HEK293T (cell line): Measurements from ENCODE around the gene PODNL1.

Experiments used
- BHLHE40 ChIP-seq: fragments of 450-650 bp; IDR thresholded peaks from 2 replicates; pipeline ENCODE4 v1.6.1; 2016; ENCODE audit warnings: mild to moderate bottlenecking, moderate library complexity, borderline replicate concordance
- ELF4 ChIP-seq: fragments of 450-650 bp; IDR thresholded peaks from 2 replicates; pipeline ENCODE4 v1.6.1; 2017; ENCODE audit warnings: antibody characterized with exemption
- FOXM1 ChIP-seq: fragments of 450-650 bp; IDR thresholded peaks from 2 replicates; pipeline ENCODE4 v1.6.1; 2017; ENCODE audit warnings: mild to moderate bottlenecking, borderline replicate concordance
- NFRKB ChIP-seq: fragments of 450-650 bp; IDR thresholded peaks from 2 replicates; pipeline ENCODE4 v1.6.1; 2016; ENCODE audit warnings: mild to moderate bottlenecking, moderate library complexity
- SP1 ChIP-seq: fragments of 450-650 bp; IDR thresholded peaks from 2 replicates; pipeline ENCODE4 v1.6.1; 2017

GRCh38 chr19:13890136-13890535 lies 48.1 kb downstream of the PODNL1 start:
- TF ChIP-seq SP1: no peak
- TF ChIP-seq NFRKB: no peak
- TF ChIP-seq ELF4: no peak
- no peak for TF ChIP-seq FOXM1
- no peak for TF ChIP-seq BHLHE40
